ENCODE results near the gene PWP1. TPM values are rescaled to one million over a fixed set of nuclear protein-coding genes. Genes with fewer than 3 reads are reported as not detected.
A peak's percentile ranks its signal among the peaks of the same experiment; 100 is the strongest.
"Not testable (repeated sequence)": the region's sequence is repeated elsewhere in the genome, so short reads cannot be mapped to it uniquely, and the experiment has no call there.

The PWP1 gene
- total RNA-seq, 3 donors from 2014 or later (not counting 1 experiment from before 2014, with no cell fraction given): 22.2 to 26.5 (median 26.3) TPM

- DNase-seq (no peak), ATAC-seq (no peak)
- H3K4me1 Mint-ChIP-seq: peaks cover 28 to 30% of the 10 kb centered on the region in 2 donors
- no peaks in the 10 kb centered on the region for H3K36me3 Mint-ChIP-seq
- H3K27ac Mint-ChIP-seq: no peak overlapping the region
- H3K9me3 Mint-ChIP-seq: no peaks in the 10 kb centered on the region
- TF ChIP-seq CTCF (IDR thresholded peaks at IDR 0.05): no peak
- H3K36me3 ChIP-seq (ENCODE audit: control insufficient read depth, insufficient read depth, low read length): no peaks in the 10 kb centered on the region
- H3K27me3 ChIP-seq (ENCODE audit: control insufficient read depth, insufficient read depth, low read length): no peaks in the 10 kb centered on the region
- no peaks in the 10 kb centered on the region for H3K9me3 ChIP-seq (ENCODE audit: control insufficient read depth, insufficient read depth, low read length)
- H3K4me1 ChIP-seq (ENCODE audit: control insufficient read depth, insufficient read depth, low read length): peaks cover 15% of the 10 kb centered on the region
- no peak overlapping the region for H3K27ac ChIP-seq (ENCODE audit: low read length)
- WGBS (ENCODE audit: insufficient coverage): 89% methylated on average over 19 of the region's 19 CpGs
- no peak overlapping the region for H3K4me3 ChIP-seq (ENCODE audit: low read length)
- H3K27me3 Mint-ChIP-seq (ENCODE audit: low read depth in 2 of 2): peaks cover 10 to 12% of the 10 kb centered on the region in 2 donors
- no peak overlapping the region for H3K4me3 Mint-ChIP-seq
- intact Hi-C loops (cut with micrococcal nuclease): no loop called here
Measured at GRCh38 chr12:107681836-107682820, 3.5 kb upstream of the PWP1 start.

DNA sequence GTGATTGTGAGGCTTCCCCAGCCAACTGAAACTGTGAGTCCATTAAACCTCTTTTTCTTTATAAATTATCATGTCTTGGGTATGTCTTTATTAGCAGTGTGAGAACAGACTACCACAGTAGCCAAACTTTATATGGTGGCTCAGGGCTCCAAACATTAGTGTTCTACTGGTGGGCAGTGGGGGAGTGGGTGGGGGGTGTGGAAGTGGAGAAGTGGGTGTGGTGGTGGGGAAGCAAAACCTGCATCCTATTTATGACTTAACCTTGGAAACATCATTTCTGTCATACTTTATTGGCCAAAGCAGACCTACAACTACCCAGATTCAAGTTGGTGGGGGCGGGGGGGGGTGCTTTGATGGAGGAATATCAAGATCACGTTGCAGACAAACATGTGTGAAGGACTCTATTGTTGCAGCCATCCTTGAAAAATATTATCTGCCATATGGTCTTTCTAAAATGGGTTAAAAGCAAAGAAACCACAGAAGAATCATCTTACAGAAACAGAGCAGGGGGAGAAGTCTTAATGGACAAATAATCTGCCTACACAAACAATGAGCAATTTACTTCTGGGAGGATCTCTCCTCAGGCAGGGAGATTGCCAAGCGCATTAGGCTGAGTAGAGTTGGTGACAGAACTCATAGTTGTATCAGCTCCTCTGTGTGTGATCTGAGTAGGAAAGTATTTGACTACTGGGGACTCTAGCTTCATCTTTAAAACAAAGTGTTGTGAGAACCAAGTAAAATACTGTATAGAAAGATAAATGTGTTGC, 1.4 kb upstream of the PWP1 start:
- H3K4me1 Mint-ChIP-seq: peaks cover 28 to 31% of the 10 kb centered on the region in 2 donors

DNA sequence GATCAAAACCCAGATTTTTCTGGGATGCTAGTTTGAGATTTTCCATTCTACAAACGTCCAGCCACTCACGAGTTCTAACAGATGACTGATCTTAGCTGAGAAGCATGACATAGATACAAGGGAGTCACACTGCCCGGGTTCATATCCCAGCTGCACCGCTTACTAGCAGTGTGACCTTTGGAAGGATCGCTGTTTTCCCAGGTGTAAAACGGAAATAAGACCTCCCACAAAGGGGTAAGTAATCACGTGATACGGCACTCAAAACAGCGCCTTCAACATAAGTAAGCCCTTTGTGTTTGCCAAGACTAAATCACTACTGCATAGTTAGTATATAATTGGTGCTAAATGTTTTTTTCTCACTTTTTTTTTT, 624 bp upstream of the PWP1 start:
- no peak for ATAC-seq
- Histone ChIP-seq H3K27me3 (ENCODE audit: control insufficient read depth, insufficient read depth, low read length) (no peaks in the 10 kb centered on the region), H3K9me3 (ENCODE audit: control insufficient read depth, insufficient read depth, low read length) (no peaks in the 10 kb centered on the region), H3K4me3 (ENCODE audit: low read length) (peak overlapping the region; percentile 80), H3K27ac (ENCODE audit: low read length) (peak overlapping the region; percentile 65), H3K36me3 (ENCODE audit: control insufficient read depth, insufficient read depth, low read length) (peaks cover 15% of the 10 kb centered on the region), H3K4me1 (ENCODE audit: control insufficient read depth, insufficient read depth, low read length) (peaks cover 15% of the 10 kb centered on the region)
- Mint-ChIP-seq H3K4me1 (peaks cover 28 to 31% of the 10 kb centered on the region in 2 donors), H3K9me3 (no peaks in the 10 kb centered on the region), H3K4me3 (peak overlapping the region; percentile 99), H3K27me3 (ENCODE audit: low read depth in 2 of 2) (peaks cover 3 to 8% of the 10 kb centered on the region in 2 donors), H3K36me3 (peaks cover 8% of the 10 kb centered on the region), H3K27ac (peak overlapping the region; percentile 97 to 99)
- TF ChIP-seq CTCF (IDR thresholded peaks at IDR 0.05): no peak
- WGBS (ENCODE audit: insufficient coverage): 38% methylated on average over 8 of the region's 9 CpGs
- intact Hi-C loops (cut with micrococcal nuclease): loop anchor here (1.0 kb wide), 1 partner anchor 76 kb away; the partner anchor contains the start of gene PRDM4
- DNase-seq: peak in 1 of 2 donors; percentile 54

More for the DNA sequence above, 1.4 kb upstream of the PWP1 start:
- Mint-ChIP-seq H3K27ac (peak overlapping the region; percentile 97 to 99), H3K36me3 (peaks cover 8% of the 10 kb centered on the region), H3K27me3 (ENCODE audit: low read depth in 2 of 2) (peaks cover 3 to 8% of the 10 kb centered on the region in 2 donors), H3K4me3 (peak overlapping the region; percentile 99), H3K9me3 (no peaks in the 10 kb centered on the region)
- Histone ChIP-seq H3K4me3 (ENCODE audit: low read length) (no peak overlapping the region), H3K27me3 (ENCODE audit: control insufficient read depth, insufficient read depth, low read length) (no peaks in the 10 kb centered on the region), H3K9me3 (ENCODE audit: control insufficient read depth, insufficient read depth, low read length) (no peaks in the 10 kb centered on the region), H3K36me3 (ENCODE audit: control insufficient read depth, insufficient read depth, low read length) (peaks cover 10% of the 10 kb centered on the region), H3K27ac (ENCODE audit: low read length) (no peak overlapping the region), H3K4me1 (ENCODE audit: control insufficient read depth, insufficient read depth, low read length) (peaks cover 15% of the 10 kb centered on the region)
- TF ChIP-seq CTCF (IDR thresholded peaks at IDR 0.05): no peak
- DNase-seq: no peak
- WGBS (ENCODE audit: insufficient coverage): 100% methylated on average over 1 of the region's 3 CpGs
- ATAC-seq: no peak
- intact Hi-C loops (cut with micrococcal nuclease): no loop called here

- H3K4me3 Mint-ChIP-seq; ATAC-seq; DNase-seq; H3K9me3 Mint-ChIP-seq; H3K9me3 ChIP-seq (ENCODE audit: control insufficient read depth, insufficient read depth, low read length); intact Hi-C loops (cut with micrococcal nuclease); H3K4me1 Mint-ChIP-seq; H3K4me3 ChIP-seq (ENCODE audit: low read length); H3K27ac Mint-ChIP-seq; H3K4me1 ChIP-seq (ENCODE audit: control insufficient read depth, insufficient read depth, low read length); H3K27me3 ChIP-seq (ENCODE audit: control insufficient read depth, insufficient read depth, low read length); H3K27me3 Mint-ChIP-seq (ENCODE audit: low read depth in 2 of 2); H3K27ac ChIP-seq (ENCODE audit: low read length): not testable (repeated sequence)
- 100% methylated on average over 2 of the region's 2 CpGs for WGBS (ENCODE audit: insufficient coverage)
- H3K36me3 ChIP-seq (ENCODE audit: control insufficient read depth, insufficient read depth, low read length): peaks cover 90% of the 10 kb centered on the region
- peaks cover 28% of the 10 kb centered on the region for H3K36me3 Mint-ChIP-seq
Measured at GRCh38 chr12:107695772-107696171, 10.2 kb downstream of the PWP1 start.

Data from natural killer cell (primary cell).